GM18873 (cell line): ENCODE results near the gene TIPIN.
"Not testable (repeated sequence)": the region's sequence is repeated elsewhere in the genome, so short reads cannot be mapped to it uniquely, and the experiment has no call there.

ENCODE experiments used
- ATAC-seq: cut with Tn5 transposase; IDR thresholded peaks from one replicate; pipeline ENCODE4 v1.9.1; 2021; ENCODE audit warnings: mild to moderate bottlenecking, moderate library complexity, moderate number of reproducible peaks; ENCODE audit not compliant: unreplicated experiment, low FRiP score

TIPIN gene

GRCh38 chr15:66356359-66357236 is at the start of gene TIPIN:
TIPIN (minus strand) TSS chr15:66356685; CDS start chr15:66352947, 3,738 bp downstream.
- peak; percentile 79 for ATAC-seq

GRCh38 chr15:66405615-66406014 is 49.1 kb upstream of the TIPIN start:
- ATAC-seq, result no peak

- ATAC-seq, result no peak
Observed at GRCh38 chr15:66405007-66405406, 48.5 kb upstream of the TIPIN start.

- no peak for ATAC-seq
Observed at GRCh38 chr15:66404532-66404931, 48.0 kb upstream of the TIPIN start.

GRCh38 chr15:66404122-66404521 is 47.6 kb upstream of the TIPIN start:
- no peak for ATAC-seq

GRCh38 chr15:66403323-66403722 is 46.8 kb upstream of the TIPIN start:
- no peak for ATAC-seq

GRCh38 chr15:66402761-66403284 is 46.3 kb upstream of the TIPIN start:
- no peak for ATAC-seq

- ATAC-seq, result no peak
Observed at GRCh38 chr15:66401130-66402021, 44.9 kb upstream of the TIPIN start.

- no peak for ATAC-seq
Observed at GRCh38 chr15:66400351-66400774, 43.9 kb upstream of the TIPIN start.

GRCh38 chr15:66399276-66399675 is 42.8 kb upstream of the TIPIN start:
- ATAC-seq, result no peak

- ATAC-seq, result no peak
Observed at GRCh38 chr15:66394915-66395314, 38.4 kb upstream of the TIPIN start.

- ATAC-seq, result no peak
Observed at GRCh38 chr15:66394472-66394871, 38.0 kb upstream of the TIPIN start.

GRCh38 chr15:66393037-66393436 is 36.6 kb upstream of the TIPIN start:
- not testable (repeated sequence) for ATAC-seq

- ATAC-seq, result no peak
Observed at GRCh38 chr15:66390678-66391077, 34.2 kb upstream of the TIPIN start.

- no peak for ATAC-seq
Observed at GRCh38 chr15:66389859-66390381, 33.4 kb upstream of the TIPIN start.

GRCh38 chr15:66389098-66389858 is 32.8 kb upstream of the TIPIN start:
- no peak for ATAC-seq

GRCh38 chr15:66388576-66388975 is 32.1 kb upstream of the TIPIN start:
- ATAC-seq, result no peak

GRCh38 chr15:66388043-66388363 is 31.5 kb upstream of the TIPIN start:
- no peak for ATAC-seq

- ATAC-seq, result no peak
Observed at GRCh38 chr15:66387163-66388042, 30.9 kb upstream of the TIPIN start.
